OCI-LY1 (cell line): ENCODE data around the gene CFAP46.

ENCODE experiments used
- H2AFZ ChIP-seq: fragments of 200-600 bp; sonication (generic), shearing (Covaris generic); 2 replicates; pipeline ENCODE4 v1.6.0; 2014; ENCODE audit warnings: antibody characterized with exemption, mild to moderate bottlenecking, low read length
- H3F3A ChIP-seq: fragments of 200-600 bp; sonication (generic), shearing (Covaris generic); 2 replicates; pipeline ENCODE4 v1.6.0; 2014; ENCODE audit warnings: mild to moderate bottlenecking, antibody characterized with exemption, low read length, moderate library complexity; ENCODE audit not compliant: insufficient read depth
- H3K27ac ChIP-seq: fragments of 200-600 bp; sonication (generic); 2 replicates; pipeline ENCODE4 v1.5.1; 2014; ENCODE audit warnings: low read length, mixed run types, mild to moderate bottlenecking, low read depth; ENCODE audit not compliant: poor library complexity, severe bottlenecking
- H3K27me3 ChIP-seq: fragments of 200-600 bp; sonication (generic); 2 replicates; pipeline ENCODE4 v1.6.0; 2014; ENCODE audit warnings: antibody characterized with exemption, mild to moderate bottlenecking, low read length, moderate library complexity; ENCODE audit not compliant: insufficient read depth
- H3K36me3 ChIP-seq: fragments of 200-600 bp; sonication (generic); 2 replicates; pipeline ENCODE4 v1.6.1; 2014; ENCODE audit warnings: mild to moderate bottlenecking, antibody characterized with exemption, low read length, moderate library complexity, mixed read lengths; ENCODE audit not compliant: insufficient read depth
- H3K4me1 ChIP-seq: fragments of 200-600 bp; sonication (generic); 2 replicates; pipeline ENCODE4 v1.5.1; 2014; ENCODE audit warnings: mild to moderate bottlenecking, low read length, moderate library complexity; ENCODE audit not compliant: insufficient read depth, severe bottlenecking
- H3K4me2 ChIP-seq: fragments of 200-600 bp; sonication (generic), shearing (Covaris generic); 2 replicates; pipeline ENCODE4 v1.6.1; 2014; ENCODE audit warnings: low read length
- H3K4me3 ChIP-seq: fragments of 200-600 bp; sonication (generic); 2 replicates; pipeline ENCODE4 v1.5.1; 2014; ENCODE audit warnings: low read length, low read depth, mild to moderate bottlenecking, mixed read lengths; ENCODE audit not compliant: poor library complexity, severe bottlenecking
- H3K79me2 ChIP-seq: fragments of 200-600 bp; shearing (Covaris generic); 2 replicates; pipeline ENCODE4 v1.6.1; 2016; ENCODE audit warnings: mixed run types, low read length, mixed read lengths; ENCODE audit not compliant: insufficient read depth
- H3K9ac ChIP-seq: fragments of 200-600 bp; sonication (generic), shearing (Covaris generic); 2 replicates; pipeline ENCODE4 v1.6.1; 2014; ENCODE audit warnings: mild to moderate bottlenecking, low read length, mixed read lengths
- H3K9me2 ChIP-seq: fragments of 200-600 bp; sonication (generic), shearing (Covaris generic); 2 replicates; pipeline ENCODE4 v1.6.1; 2014; ENCODE audit warnings: low read depth, mild to moderate bottlenecking, low read length, mixed read lengths
- H3K9me3 ChIP-seq: fragments of 200-600 bp; shearing (Covaris generic); 2 replicates; pipeline ENCODE4 v1.6.1; 2014; ENCODE audit warnings: low read length, mixed read lengths
- H4K20me1 ChIP-seq: fragments of 200-600 bp; sonication (generic), shearing (Covaris generic); 2 replicates; pipeline ENCODE4 v1.6.0; 2016; ENCODE audit warnings: mild to moderate bottlenecking, low read length; ENCODE audit not compliant: insufficient read depth
- CTCF ChIP-seq: fragments of 200-600 bp; sonication (generic), shearing (Covaris generic); IDR thresholded peaks from 2 replicates; pipeline ENCODE4 v1.5.1; 2017; ENCODE audit warnings: mild to moderate bottlenecking, antibody characterized with exemption, low read length, moderate library complexity, mixed read lengths
- EZH2 ChIP-seq: fragments of 200-600 bp; sonication (generic), shearing (Covaris generic); IDR thresholded peaks from 2 replicates; pipeline ENCODE4 v1.8.0; 2017; ENCODE audit warnings: borderline replicate concordance, mixed run types, mild to moderate bottlenecking, antibody characterized with exemption, low read length, moderate library complexity, mixed read lengths

CFAP46 gene

GRCh38 chr10:132796846-132797245 is 145.5 kb downstream of the CFAP46 start:
- Histone ChIP-seq H3F3A (no peaks in the 10 kb centered on the region), H3K27ac (no peak overlapping the region), H3K27me3 (no peaks in the 10 kb centered on the region), H3K9me3 (no peaks in the 10 kb centered on the region), H3K9me2 (no peaks in the 10 kb centered on the region), H2AFZ (no peak overlapping the region), H3K36me3 (no peaks in the 10 kb centered on the region), H3K4me1 (no peaks in the 10 kb centered on the region), H3K4me3 (no peak overlapping the region), H3K4me2 (no peak overlapping the region), H3K9ac (no peak overlapping the region), H4K20me1 (no peaks in the 10 kb centered on the region), H3K79me2 (no peaks in the 10 kb centered on the region)
- TF ChIP-seq CTCF: no peak
- no peak for TF ChIP-seq EZH2

GRCh38 chr10:132793871-132794849 is 148.2 kb downstream of the CFAP46 start:
- H3K9ac ChIP-seq: no peak overlapping the region
- H3K4me2 ChIP-seq: no peak overlapping the region
- H3K27me3 ChIP-seq: no peaks in the 10 kb centered on the region
- no peaks in the 10 kb centered on the region for H3F3A ChIP-seq
- no peaks in the 10 kb centered on the region for H3K4me1 ChIP-seq
- no peak overlapping the region for H3K27ac ChIP-seq
- H3K36me3 ChIP-seq: no peaks in the 10 kb centered on the region
- H2AFZ ChIP-seq: no peak overlapping the region
- no peaks in the 10 kb centered on the region for H3K79me2 ChIP-seq
- no peak overlapping the region for H3K4me3 ChIP-seq
- no peak for TF ChIP-seq CTCF
- TF ChIP-seq EZH2: no peak
- no peaks in the 10 kb centered on the region for H3K9me2 ChIP-seq
- no peaks in the 10 kb centered on the region for H3K9me3 ChIP-seq
- H4K20me1 ChIP-seq: no peaks in the 10 kb centered on the region

GRCh38 chr10:132793213-132793612 is 149.2 kb downstream of the CFAP46 start:
- no peaks in the 10 kb centered on the region for H3K4me1 ChIP-seq
- no peak overlapping the region for H3K4me2 ChIP-seq
- no peaks in the 10 kb centered on the region for H3K9me3 ChIP-seq
- no peaks in the 10 kb centered on the region for H3K9me2 ChIP-seq
- no peaks in the 10 kb centered on the region for H3F3A ChIP-seq
- H3K36me3 ChIP-seq: no peaks in the 10 kb centered on the region
- no peaks in the 10 kb centered on the region for H3K27me3 ChIP-seq
- H2AFZ ChIP-seq: no peak overlapping the region
- TF ChIP-seq CTCF (no peak), EZH2 (no peak)
- no peaks in the 10 kb centered on the region for H3K79me2 ChIP-seq
- no peaks in the 10 kb centered on the region for H4K20me1 ChIP-seq
- no peak overlapping the region for H3K27ac ChIP-seq
- H3K4me3 ChIP-seq: no peak overlapping the region
- H3K9ac ChIP-seq: no peak overlapping the region
